ENCODE data around the gene TBCA. TPM values are rescaled to one million over a fixed set of nuclear protein-coding genes. Genes with fewer than 3 reads are reported as not detected.

TBCA gene
- total RNA-seq, 1 experiment from 2014 or later, result 330 TPM

- no peak overlapping the region for H2BK20ac ChIP-seq (ENCODE audit: low read depth, low read length, poor library complexity, severe bottlenecking)
- H3K4me2 ChIP-seq (ENCODE audit: insufficient read depth, insufficient read length, low read length), result peak overlapping the region; percentile 8
- peaks cover 9% of the 10 kb centered on the region for H3K23me2 ChIP-seq (ENCODE audit: insufficient read length, low read depth, low read length, poor library complexity, severe bottlenecking)
- peak; percentile 65 for DNase-seq
- H3K14ac ChIP-seq (ENCODE audit: insufficient read depth, low read length), result no peak overlapping the region
- no peaks in the 10 kb centered on the region for H3K4me1 ChIP-seq (ENCODE audit: insufficient read depth, low read length)
- no peak for TF ChIP-seq CTCF (conservative IDR thresholded peaks at IDR 0.05)
- H3K23ac ChIP-seq (ENCODE audit: insufficient read length, low read depth, low read length), result no peak overlapping the region
- H2AFZ ChIP-seq (ENCODE audit: low read length), result no peak overlapping the region
- no peak overlapping the region for H2AK5ac ChIP-seq (ENCODE audit: insufficient read length, low read length)
- H3K56ac ChIP-seq (ENCODE audit: insufficient read length, low read depth, low read length), result no peak overlapping the region
- Mint-ChIP-seq H3K4me3 (peak overlapping the region in 1 of 2 experiments; percentile 53; a peak in 3 of 5 replicates), H3K9me3 (peaks cover 2 to 8% of the 10 kb centered on the region in 2 experiments), H3K36me3 (ENCODE audit: insufficient read depth in 1 of 3, low read depth in 3 of 3) (peaks cover 0 to 1% (median 0%) of the 10 kb centered on the region in 3 experiments; a peak in 1 of 7 replicates), H3K27ac (no peak overlapping the region; a peak in 1 of 7 replicates), H3K27me3 (ENCODE audit: low read depth) (peaks cover 99% of the 10 kb centered on the region), H3K4me1 (peaks cover 21 to 55% of the 10 kb centered on the region in 2 experiments)
- no peak overlapping the region for H3K27ac ChIP-seq (ENCODE audit: insufficient read length, low read depth, low read length)
- H2BK5ac ChIP-seq (ENCODE audit: insufficient read length, low read length), result no peak overlapping the region
- no CpG with 5 or more reads among the region's 21 CpGs for WGBS (ENCODE audit: extremely low coverage, insufficient read length, low lambda C conversion rate)
- no peak overlapping the region for H4K5ac ChIP-seq (ENCODE audit: insufficient read length, low read depth, low read length)
- H4K8ac ChIP-seq (replicated peaks; ENCODE audit: insufficient read length, low read depth, low read length), result no peak overlapping the region
- H4K20me1 ChIP-seq (ENCODE audit: control insufficient read depth, insufficient read depth, insufficient read length), result no peaks in the 10 kb centered on the region
- H3K79me2 ChIP-seq (ENCODE audit: insufficient read depth, low read length), result no peaks in the 10 kb centered on the region
- no peaks in the 10 kb centered on the region for H3K9me3 ChIP-seq (ENCODE audit: control insufficient read depth, low read depth, low read length)
- no peak overlapping the region for H3T11ph ChIP-seq (ENCODE audit: low read length)
- no peaks in the 10 kb centered on the region for H3K79me1 ChIP-seq (ENCODE audit: insufficient read depth, low read depth, low read length, poor library complexity, severe bottlenecking)
- H3K27me3 ChIP-seq (ENCODE audit: insufficient read depth, low read length), result peaks cover 90% of the 10 kb centered on the region
- no peak overlapping the region for H2BK15ac ChIP-seq (ENCODE audit: low read depth, low read length)
- H2BK12ac ChIP-seq (ENCODE audit: insufficient read length, low read depth, low read length), result no peak overlapping the region
- H3K9ac ChIP-seq (ENCODE audit: extremely low read depth, insufficient read length, low read length), result no peak overlapping the region
- H3K18ac ChIP-seq (ENCODE audit: insufficient read length, low read depth, low read length), result no peak overlapping the region
- no peak overlapping the region for H4K91ac ChIP-seq (ENCODE audit: insufficient read length, low read depth, low read length)
- no peak overlapping the region for H2BK120ac ChIP-seq (ENCODE audit: low read depth, low read length, poor library complexity, severe bottlenecking)
- H3K4ac ChIP-seq (ENCODE audit: low read depth, low read length), result no peak overlapping the region
These were observed 133.1 kb downstream of the TBCA start for GRCh38 chr5:77642738-77643653.

Data from H9 (cell line).